Lower leg skin (tissue), 3 donors: ENCODE results near the gene MYD88.

ENCODE experiments used
- CTCF ChIP-seq, 3 donors: fragments of 450-650 bp; IDR thresholded peaks; one replicate each; pipeline ENCODE4 v1.5.1; 2016; ENCODE audit warnings: antibody characterized with exemption in 3 of 3, mild to moderate bottlenecking in 3 of 3, moderate library complexity in 2 of 3
- POLR2A ChIP-seq, 2 donors: fragments of 450-650 bp; IDR thresholded peaks; one replicate each; pipeline ENCODE4 v1.6.1; 2016 to 2017; ENCODE audit warnings: antibody characterized with exemption in 2 of 2, mild to moderate bottlenecking in 1 of 2, moderate library complexity in 1 of 2

GRCh38 chr3:38089163-38089562 is 49.3 kb upstream of the MYD88 start:
- no peak for TF ChIP-seq POLR2A (IDR thresholded peaks at IDR 0.05)
- no peak for TF ChIP-seq CTCF (IDR thresholded peaks at IDR 0.05)
